ENCODE measurements around the gene ZNF594. TPM values are rescaled to one million over a fixed set of nuclear protein-coding genes. Genes with fewer than 3 reads are reported as not detected.
"Not testable (repeated sequence)": the region's sequence is repeated elsewhere in the genome, so short reads cannot be mapped to it uniquely, and the experiment has no call there.

Gene ZNF594
- polyA plus RNA-seq (2013, experiment 1 of 2), result 5.1 TPM
- polyA plus RNA-seq (2013, experiment 2 of 2), result 5.8 TPM

DNA sequence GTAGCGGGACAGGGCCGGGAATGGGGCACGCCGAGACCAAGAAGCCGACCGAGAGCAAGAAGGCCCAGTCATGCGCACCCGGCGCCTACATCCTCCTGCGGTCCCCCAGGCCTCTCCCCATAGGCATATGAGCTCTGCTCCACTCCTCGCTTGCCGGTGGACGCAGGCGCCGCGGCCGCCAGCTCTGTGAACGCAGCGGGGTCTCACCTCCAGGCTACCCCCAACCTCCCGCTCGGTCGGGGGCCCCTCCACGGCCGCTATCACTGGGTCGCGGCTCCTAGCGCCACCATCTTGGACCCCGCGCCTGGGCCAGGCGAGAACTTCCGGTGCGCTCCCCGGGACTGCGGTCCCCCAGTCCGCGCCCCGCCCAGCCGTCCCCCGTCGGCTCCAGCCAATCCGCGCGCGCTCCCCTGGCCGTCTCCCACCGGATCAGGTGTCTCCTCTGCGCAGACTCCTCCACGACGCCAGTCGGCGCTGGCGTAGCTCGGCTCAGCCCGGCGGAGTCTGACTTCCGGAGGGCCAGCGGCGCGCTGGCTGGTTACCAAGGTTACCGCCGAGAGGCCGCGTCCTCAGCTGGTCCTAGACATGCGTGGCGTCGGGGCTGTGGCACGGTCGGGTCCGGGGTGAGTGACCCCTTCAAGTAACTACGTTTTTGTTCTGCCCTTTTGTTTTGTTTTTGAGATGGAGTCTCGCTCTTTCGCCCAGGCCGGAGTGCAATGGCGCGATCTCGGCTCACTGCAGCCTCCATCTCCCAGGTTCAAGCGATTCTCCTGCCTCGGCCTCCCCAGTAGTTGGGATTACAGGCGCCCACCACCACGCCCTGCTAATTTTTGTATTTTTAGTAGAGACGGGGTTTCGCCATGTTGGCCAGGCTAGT, at the start of gene ZNF594:
TSS of gene ZNF594 (minus strand) at position 328 of the 877 bp plus-strand sequence. CDS start 7,612 bp downstream, outside the sequence.
- no CpG with 5 or more reads among the region's 82 CpGs for WGBS, 2 donors (ENCODE audit: extremely low coverage in 2 of 2, insufficient read length in 2 of 2, insufficient replicate concordance in 1 of 2)
- no peak within 1 kb of the TSS for H3K27ac ChIP-seq (replicated peaks; ENCODE audit: low read length)

DNA sequence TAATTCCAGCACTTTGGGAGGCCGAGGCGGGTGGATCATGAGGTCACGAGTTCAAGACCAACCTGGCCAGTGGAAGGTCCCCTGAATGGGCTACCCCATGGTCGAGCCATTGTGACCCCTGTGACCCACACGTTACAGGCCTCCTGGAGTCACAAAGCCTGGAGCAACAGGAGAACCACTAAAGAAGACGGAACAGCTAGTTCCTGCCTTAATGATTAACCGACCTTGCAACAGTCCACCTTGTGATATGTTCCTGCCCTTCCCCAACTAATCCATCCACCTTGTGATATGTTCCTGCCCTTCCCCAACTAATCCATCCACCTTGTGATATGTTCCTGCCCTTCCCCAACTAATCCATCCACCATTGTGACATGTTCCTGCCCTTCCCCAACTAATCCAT, 48.1 kb upstream of the ZNF594 start:
- not testable (repeated sequence) for H3K4me2 ChIP-seq (ENCODE audit: insufficient read depth, low read length, poor library complexity, severe bottlenecking); H4K8ac ChIP-seq (ENCODE audit: low read depth, low read length); H4K91ac ChIP-seq (ENCODE audit: low read depth, low read length, poor library complexity); H3K14ac ChIP-seq (ENCODE audit: low read length); H2BK120ac ChIP-seq (ENCODE audit: low read depth, low read length); H3K18ac ChIP-seq (ENCODE audit: low read length); DNase-seq (ENCODE audit: low spot score); H2BK12ac ChIP-seq (ENCODE audit: low read length); H2AFZ ChIP-seq (ENCODE audit: low read length); H3K9me3 ChIP-seq (replicated peaks in 1 of 2; ENCODE audit: control insufficient read depth in 2 of 2, insufficient read depth in 1 of 2, low read depth in 1 of 2, low read length in 2 of 2); H3K79me1 ChIP-seq (ENCODE audit: low read depth, low read length); H3K4me3 ChIP-seq (ENCODE audit: low read length in 2 of 2); H3K4me1 ChIP-seq (ENCODE audit: control insufficient read depth in 2 of 2, insufficient read depth in 1 of 2, low read depth in 1 of 2, low read length in 2 of 2); H3K9ac ChIP-seq (ENCODE audit: low read depth, low read length, poor library complexity); H3K4ac ChIP-seq (ENCODE audit: low read length); H3K23ac ChIP-seq (ENCODE audit: low read depth, low read length, poor library complexity); H2BK15ac ChIP-seq (ENCODE audit: low read length); H2BK5ac ChIP-seq (ENCODE audit: low read length); H3K27me3 ChIP-seq (ENCODE audit: control insufficient read depth in 3 of 3, insufficient read depth in 3 of 3, low read depth in 1 of 3, low read length in 3 of 3); H3K36me3 ChIP-seq (replicated peaks in 1 of 2; ENCODE audit: control insufficient read depth in 2 of 2, insufficient read depth in 2 of 2, low read length in 2 of 2); H3K27ac ChIP-seq (replicated peaks; ENCODE audit: low read length); H2AK5ac ChIP-seq (ENCODE audit: low read depth, low read length)
- no CpG with 5 or more reads among the region's 7 CpGs for WGBS, 2 donors (ENCODE audit: extremely low coverage in 2 of 2, insufficient read length in 2 of 2, insufficient replicate concordance in 1 of 2)

More for the DNA sequence above, at the start of gene ZNF594:
- peak within 1 kb of the TSS; percentile 87 for H3K4me2 ChIP-seq (ENCODE audit: insufficient read depth, low read length, poor library complexity, severe bottlenecking)
- DNase-seq (ENCODE audit: low spot score), result peak; percentile 90
- H2BK5ac ChIP-seq (ENCODE audit: low read length), result peak within 1 kb of the TSS; percentile 87
- H3K14ac ChIP-seq (ENCODE audit: low read length), result peak within 1 kb of the TSS; percentile 67
- no peaks in the 10 kb centered on the region for H3K27me3 ChIP-seq (ENCODE audit: control insufficient read depth in 3 of 3, insufficient read depth in 3 of 3, low read depth in 1 of 3, low read length in 3 of 3)
- H3K23ac ChIP-seq (ENCODE audit: low read depth, low read length, poor library complexity), result peak within 1 kb of the TSS; percentile 94
- peaks cover 4 to 6% of the 10 kb centered on the region in 2 donors for H3K4me1 ChIP-seq (ENCODE audit: control insufficient read depth in 2 of 2, insufficient read depth in 1 of 2, low read depth in 1 of 2, low read length in 2 of 2)
- H4K8ac ChIP-seq (ENCODE audit: low read depth, low read length), result peak within 1 kb of the TSS; percentile 50
- H3K9me3 ChIP-seq (replicated peaks in 1 of 2; ENCODE audit: control insufficient read depth in 2 of 2, insufficient read depth in 1 of 2, low read depth in 1 of 2, low read length in 2 of 2), result peaks cover 14 to 38% of the 10 kb centered on the region in 2 donors
- H3K36me3 ChIP-seq (replicated peaks in 1 of 2; ENCODE audit: control insufficient read depth in 2 of 2, insufficient read depth in 2 of 2, low read length in 2 of 2), result peaks cover 12 to 49% of the 10 kb centered on the region in 2 donors
- peak within 1 kb of the TSS; percentile 91 for H2AK5ac ChIP-seq (ENCODE audit: low read depth, low read length)
- H3K9ac ChIP-seq (ENCODE audit: low read depth, low read length, poor library complexity), result peak within 1 kb of the TSS; percentile 95
- peaks cover 3% of the 10 kb centered on the region for H3K79me1 ChIP-seq (ENCODE audit: low read depth, low read length)
- peak within 1 kb of the TSS; percentile 99 to 100 for H3K4me3 ChIP-seq (ENCODE audit: low read length in 2 of 2)
- H2BK12ac ChIP-seq (ENCODE audit: low read length), result no peak within 1 kb of the TSS
- peak within 1 kb of the TSS; percentile 100 for H3K18ac ChIP-seq (ENCODE audit: low read length)
- H3K4ac ChIP-seq (ENCODE audit: low read length), result no peak within 1 kb of the TSS
- H4K91ac ChIP-seq (ENCODE audit: low read depth, low read length, poor library complexity), result peak within 1 kb of the TSS; percentile 59
- H2BK120ac ChIP-seq (ENCODE audit: low read depth, low read length), result peak within 1 kb of the TSS; percentile 88
- H2AFZ ChIP-seq (ENCODE audit: low read length), result peak within 1 kb of the TSS; percentile 94
- H2BK15ac ChIP-seq (ENCODE audit: low read length), result no peak within 1 kb of the TSS

- Histone ChIP-seq H2AFZ (ENCODE audit: low read length) (no peak overlapping the region), H2BK5ac (ENCODE audit: low read length) (no peak overlapping the region), H3K18ac (ENCODE audit: low read length) (no peak overlapping the region), H3K23ac (ENCODE audit: low read depth, low read length, poor library complexity) (no peak overlapping the region), H2BK15ac (ENCODE audit: low read length) (no peak overlapping the region), H2BK120ac (ENCODE audit: low read depth, low read length) (no peak overlapping the region), H3K4ac (ENCODE audit: low read length) (no peak overlapping the region), H2AK5ac (ENCODE audit: low read depth, low read length) (no peak overlapping the region), H3K9me3 (replicated peaks in 1 of 2; ENCODE audit: control insufficient read depth in 2 of 2, insufficient read depth in 1 of 2, low read depth in 1 of 2, low read length in 2 of 2) (no peaks in the 10 kb centered on the region), H3K4me3 (ENCODE audit: low read length in 2 of 2) (no peak overlapping the region), H3K27ac (replicated peaks; ENCODE audit: low read length) (no peak overlapping the region), H2BK12ac (ENCODE audit: low read length) (no peak overlapping the region), H3K36me3 (replicated peaks in 1 of 2; ENCODE audit: control insufficient read depth in 2 of 2, insufficient read depth in 2 of 2, low read length in 2 of 2) (peaks cover 0 to 10% of the 10 kb centered on the region in 2 donors), H3K4me2 (ENCODE audit: insufficient read depth, low read length, poor library complexity, severe bottlenecking) (no peak overlapping the region), H3K4me1 (ENCODE audit: control insufficient read depth in 2 of 2, insufficient read depth in 1 of 2, low read depth in 1 of 2, low read length in 2 of 2) (no peaks in the 10 kb centered on the region), H3K27me3 (ENCODE audit: control insufficient read depth in 3 of 3, insufficient read depth in 3 of 3, low read depth in 1 of 3, low read length in 3 of 3) (no peaks in the 10 kb centered on the region), H3K9ac (ENCODE audit: low read depth, low read length, poor library complexity) (no peak overlapping the region), H4K91ac (ENCODE audit: low read depth, low read length, poor library complexity) (no peak overlapping the region), H4K8ac (ENCODE audit: low read depth, low read length) (no peak overlapping the region), H3K79me1 (ENCODE audit: low read depth, low read length) (no peaks in the 10 kb centered on the region), H3K14ac (ENCODE audit: low read length) (no peak overlapping the region)
- WGBS, 2 donors (ENCODE audit: extremely low coverage in 2 of 2, insufficient read length in 2 of 2, insufficient replicate concordance in 1 of 2), result no CpG with 5 or more reads among the region's 4 CpGs
- DNase-seq (ENCODE audit: low spot score), result no peak
Observed at GRCh38 chr17:5238333-5238732, 46.7 kb upstream of the ZNF594 start.

- no peak overlapping the region for H2BK120ac ChIP-seq (ENCODE audit: low read depth, low read length)
- H2AK5ac ChIP-seq (ENCODE audit: low read depth, low read length), result no peak overlapping the region
- H3K27me3 ChIP-seq (ENCODE audit: control insufficient read depth in 3 of 3, insufficient read depth in 3 of 3, low read depth in 1 of 3, low read length in 3 of 3), result no peaks in the 10 kb centered on the region
- H4K91ac ChIP-seq (ENCODE audit: low read depth, low read length, poor library complexity), result no peak overlapping the region
- H2BK15ac ChIP-seq (ENCODE audit: low read length), result no peak overlapping the region
- peak; percentile 37 for DNase-seq (ENCODE audit: low spot score)
- no peak overlapping the region for H3K18ac ChIP-seq (ENCODE audit: low read length)
- no peak overlapping the region for H3K9ac ChIP-seq (ENCODE audit: low read depth, low read length, poor library complexity)
- H3K27ac ChIP-seq (replicated peaks; ENCODE audit: low read length), result no peak overlapping the region
- whole genome bisulfite sequencing, 2 donors (ENCODE audit: extremely low coverage in 2 of 2, insufficient read length in 2 of 2, insufficient replicate concordance in 1 of 2), result no CpG with 5 or more reads among the region's 6 CpGs
- no peak overlapping the region for H3K14ac ChIP-seq (ENCODE audit: low read length)
- no peaks in the 10 kb centered on the region for H3K9me3 ChIP-seq (replicated peaks in 1 of 2; ENCODE audit: control insufficient read depth in 2 of 2, insufficient read depth in 1 of 2, low read depth in 1 of 2, low read length in 2 of 2)
- H2AFZ ChIP-seq (ENCODE audit: low read length), result no peak overlapping the region
- no peak overlapping the region for H3K4me3 ChIP-seq (ENCODE audit: low read length in 2 of 2)
- H2BK12ac ChIP-seq (ENCODE audit: low read length), result no peak overlapping the region
- H3K4ac ChIP-seq (ENCODE audit: low read length), result no peak overlapping the region
- no peaks in the 10 kb centered on the region for H3K79me1 ChIP-seq (ENCODE audit: low read depth, low read length)
- H3K23ac ChIP-seq (ENCODE audit: low read depth, low read length, poor library complexity), result no peak overlapping the region
- H3K4me2 ChIP-seq (ENCODE audit: insufficient read depth, low read length, poor library complexity, severe bottlenecking), result no peak overlapping the region
- H4K8ac ChIP-seq (ENCODE audit: low read depth, low read length), result no peak overlapping the region
- H3K36me3 ChIP-seq (replicated peaks in 1 of 2; ENCODE audit: control insufficient read depth in 2 of 2, insufficient read depth in 2 of 2, low read length in 2 of 2), result peaks cover 0 to 10% of the 10 kb centered on the region in 2 donors
- no peaks in the 10 kb centered on the region for H3K4me1 ChIP-seq (ENCODE audit: control insufficient read depth in 2 of 2, insufficient read depth in 1 of 2, low read depth in 1 of 2, low read length in 2 of 2)
- no peak overlapping the region for H2BK5ac ChIP-seq (ENCODE audit: low read length)
Observed at GRCh38 chr17:5237541-5238016, 45.9 kb upstream of the ZNF594 start.
